AG20443 (cell line): ENCODE results near the gene ABCB11.
"Not testable (repeated sequence)": the region's sequence is repeated elsewhere in the genome, so short reads cannot be mapped to it uniquely, and the experiment has no call there.

ENCODE experiments used
- DNase-seq: peaks from one replicate; pipeline ENCODE4 v3.0.0; 2012; ENCODE audit warnings: low spot score, mixed read lengths

Gene ABCB11

DNA sequence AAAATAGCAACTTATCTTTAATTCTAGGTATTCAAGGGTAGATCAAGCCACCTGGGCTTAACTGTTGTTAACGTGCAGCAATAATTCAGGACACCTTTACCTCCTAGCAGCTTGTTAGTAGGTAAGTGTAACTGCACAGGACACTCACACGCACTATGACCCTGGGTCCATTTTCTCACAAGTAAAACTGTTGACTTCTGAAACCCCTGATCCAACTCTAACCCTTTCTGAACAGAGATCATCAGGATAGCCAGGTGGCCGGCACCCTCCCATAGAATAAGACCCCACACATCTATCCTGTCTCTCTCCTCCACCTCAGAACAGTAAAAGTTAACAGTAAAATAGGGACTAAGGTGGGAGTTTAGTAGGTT is 141.5 kb downstream of the ABCB11 start:
- no peak for DNase-seq

DNA sequence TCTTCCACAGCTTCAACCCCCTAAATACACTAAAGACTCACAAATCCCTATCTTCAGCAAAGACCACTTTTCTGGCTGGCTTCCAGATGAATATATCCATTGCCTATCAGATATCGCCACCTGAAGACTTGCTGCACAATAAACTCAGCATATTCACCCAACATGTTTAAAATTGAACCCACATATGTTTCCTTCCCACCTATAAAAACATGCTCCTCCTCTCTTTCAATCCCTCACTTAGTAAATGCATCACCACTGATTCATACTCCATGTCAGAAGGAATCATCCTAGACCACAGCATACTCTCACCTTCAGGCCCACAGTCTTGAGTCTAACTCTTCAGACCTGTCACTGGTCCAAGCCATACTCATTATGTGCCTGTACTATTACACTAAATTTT is 146.1 kb downstream of the ABCB11 start:
- DNase-seq = no peak

GRCh38 chr2:168882163-168882562 is 149.0 kb downstream of the ABCB11 start:
- not testable (repeated sequence) for DNase-seq

- DNase-seq = no peak
These were observed 156.6 kb downstream of the ABCB11 start for GRCh38 chr2:168874368-168875054.

DNA sequence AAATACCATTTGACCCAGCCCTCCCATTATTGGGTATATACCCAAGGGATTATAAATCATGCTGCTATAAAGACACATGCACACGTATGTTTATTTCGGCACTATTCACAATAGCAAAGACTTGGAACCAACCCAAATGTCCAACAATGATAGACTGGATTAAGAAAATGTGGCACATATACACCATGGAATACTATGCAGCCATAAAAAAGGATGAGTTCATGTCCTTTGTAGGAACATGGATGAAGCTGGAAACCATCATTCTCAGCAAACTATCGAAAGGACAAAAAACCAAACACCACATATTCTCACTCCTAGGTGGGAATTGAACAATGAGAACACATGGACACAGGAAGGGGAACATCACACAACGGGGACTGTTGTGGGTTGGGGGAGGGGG is 160.3 kb downstream of the ABCB11 start:
- DNase-seq = not testable (repeated sequence)
